ENCODE data around the gene MMP24.
"Not testable (repeated sequence)": the region's sequence is repeated elsewhere in the genome, so short reads cannot be mapped to it uniquely, and the experiment has no call there.

The MMP24 gene

DNA sequence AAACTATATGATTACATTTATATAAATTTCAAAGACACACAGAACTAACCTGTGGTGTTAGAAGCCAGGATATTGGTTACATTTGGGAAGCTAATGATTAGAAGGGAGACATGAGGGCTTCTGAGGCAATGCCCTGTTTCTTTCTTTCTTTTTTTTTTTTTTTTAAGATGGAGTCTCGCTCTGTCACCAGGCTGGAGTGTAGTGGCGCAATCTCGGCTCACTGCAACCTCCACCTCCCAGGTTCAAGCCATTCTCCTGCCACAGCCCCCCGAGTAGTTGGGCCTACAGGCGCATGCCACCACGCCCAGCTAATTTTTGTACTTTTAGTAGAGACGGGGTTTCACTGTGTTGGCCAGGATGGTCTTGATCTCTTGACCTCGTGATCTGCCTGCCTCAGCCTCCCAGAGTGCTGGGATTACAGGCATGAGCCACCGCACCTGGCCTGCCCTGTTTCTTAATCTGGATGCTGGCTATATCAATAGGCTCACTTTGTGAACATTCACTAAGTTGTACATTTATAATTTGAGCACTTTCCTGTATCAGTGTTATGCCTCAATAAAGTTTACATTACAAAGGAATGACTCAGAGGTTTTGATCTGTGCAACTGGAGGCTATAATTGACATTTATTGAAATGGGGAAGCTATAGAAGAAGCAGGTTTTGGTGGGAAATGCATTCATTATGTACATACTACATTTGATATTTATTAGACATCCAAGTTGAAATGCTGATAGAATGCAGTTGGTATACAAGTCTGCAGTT, 33.3 kb upstream of the MMP24 start:
- H3K27me3 ChIP-seq (ENCODE audit: control insufficient read depth, insufficient read depth, low read length); H3K27ac ChIP-seq (ENCODE audit: low read length); H3K4me1 ChIP-seq (ENCODE audit: control insufficient read depth, low read depth, low read length); H3K36me3 ChIP-seq (ENCODE audit: control insufficient read depth, low read depth, low read length); H3K9ac ChIP-seq (ENCODE audit: low read length); H3K4me3 ChIP-seq (ENCODE audit: low read length): not testable (repeated sequence)
- peaks cover 17% of the 10 kb centered on the region for H3K9me3 ChIP-seq (ENCODE audit: control insufficient read depth, low read depth, low read length)

DNA sequence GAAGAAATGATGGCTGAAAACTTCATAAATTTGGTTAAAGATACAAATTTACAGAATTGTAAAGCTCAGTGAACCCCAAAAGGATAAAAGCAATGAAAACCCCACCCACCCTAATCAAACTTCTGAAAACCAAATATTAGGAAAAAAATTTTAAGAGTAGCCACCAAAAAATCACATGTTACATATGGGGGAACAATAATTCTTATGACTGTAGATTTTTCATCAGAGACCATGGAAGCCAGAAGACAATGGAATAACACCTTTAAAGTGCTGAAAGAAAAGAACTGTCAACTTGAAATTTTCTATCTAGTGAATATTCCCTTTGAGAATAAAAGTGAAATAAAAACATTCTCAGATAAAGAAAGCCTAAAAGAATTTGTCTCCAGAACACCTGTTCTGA, 30.2 kb upstream of the MMP24 start:
- no peaks in the 10 kb centered on the region for H3K36me3 ChIP-seq (ENCODE audit: control insufficient read depth, low read depth, low read length)
- no peak overlapping the region for H3K9ac ChIP-seq (ENCODE audit: low read length)
- peaks cover 5% of the 10 kb centered on the region for H3K4me1 ChIP-seq (ENCODE audit: control insufficient read depth, low read depth, low read length)
- no peak overlapping the region for H3K4me3 ChIP-seq (ENCODE audit: low read length)
- peaks cover 21% of the 10 kb centered on the region for H3K9me3 ChIP-seq (ENCODE audit: control insufficient read depth, low read depth, low read length)
- H3K27me3 ChIP-seq (ENCODE audit: control insufficient read depth, insufficient read depth, low read length): no peaks in the 10 kb centered on the region
- no peak overlapping the region for H3K27ac ChIP-seq (ENCODE audit: low read length)

DNA sequence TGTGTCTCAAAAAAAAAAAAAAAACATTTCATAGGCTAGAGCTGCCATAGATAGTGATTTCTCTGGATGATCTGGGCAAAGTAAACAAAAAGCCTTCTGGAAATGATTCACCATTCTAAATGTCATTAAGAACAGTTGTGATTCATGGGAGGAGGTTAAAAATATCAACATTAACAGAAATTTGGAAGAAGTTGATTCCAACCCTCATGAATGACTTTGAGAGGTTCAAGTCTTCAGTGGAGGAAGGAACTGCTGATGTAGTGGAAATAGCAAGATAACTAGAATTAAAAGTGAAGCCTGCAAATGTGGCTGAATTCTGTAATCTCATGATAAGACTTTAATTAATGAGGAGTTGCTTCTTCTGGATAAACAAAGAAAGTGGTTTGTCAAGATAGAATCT, 26.8 kb upstream of the MMP24 start:
- no peaks in the 10 kb centered on the region for H3K4me1 ChIP-seq (ENCODE audit: control insufficient read depth, low read depth, low read length)
- peaks cover 21% of the 10 kb centered on the region for H3K9me3 ChIP-seq (ENCODE audit: control insufficient read depth, low read depth, low read length)
- H3K36me3 ChIP-seq (ENCODE audit: control insufficient read depth, low read depth, low read length): no peaks in the 10 kb centered on the region
- no peak overlapping the region for H3K27ac ChIP-seq (ENCODE audit: low read length)
- no peak overlapping the region for H3K9ac ChIP-seq (ENCODE audit: low read length)
- no peak overlapping the region for H3K4me3 ChIP-seq (ENCODE audit: low read length)
- H3K27me3 ChIP-seq (ENCODE audit: control insufficient read depth, insufficient read depth, low read length): no peaks in the 10 kb centered on the region

DNA sequence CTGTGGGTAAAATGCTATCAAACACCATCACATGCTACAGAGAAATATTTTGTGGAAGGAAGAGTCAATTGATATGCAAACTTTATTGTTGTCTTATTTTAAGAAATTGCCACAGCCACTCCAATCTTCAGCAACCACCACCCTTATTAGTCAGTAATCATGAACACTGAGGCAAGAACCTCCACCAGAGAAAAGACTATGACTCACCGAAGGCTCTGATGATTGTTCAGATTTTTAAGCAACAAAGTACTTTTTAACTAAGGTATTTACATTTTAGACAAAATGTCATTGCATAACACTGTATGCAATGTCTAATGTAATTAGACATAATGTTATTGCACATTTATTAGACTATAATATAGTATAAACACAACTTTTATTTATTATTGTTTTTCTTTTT, 26.2 kb upstream of the MMP24 start:
- Histone ChIP-seq H3K27me3 (ENCODE audit: control insufficient read depth, insufficient read depth, low read length) (no peaks in the 10 kb centered on the region), H3K4me3 (ENCODE audit: low read length) (no peak overlapping the region), H3K9me3 (ENCODE audit: control insufficient read depth, low read depth, low read length) (peaks cover 21% of the 10 kb centered on the region), H3K27ac (ENCODE audit: low read length) (no peak overlapping the region), H3K9ac (ENCODE audit: low read length) (no peak overlapping the region), H3K36me3 (ENCODE audit: control insufficient read depth, low read depth, low read length) (no peaks in the 10 kb centered on the region), H3K4me1 (ENCODE audit: control insufficient read depth, low read depth, low read length) (no peaks in the 10 kb centered on the region)

DNA sequence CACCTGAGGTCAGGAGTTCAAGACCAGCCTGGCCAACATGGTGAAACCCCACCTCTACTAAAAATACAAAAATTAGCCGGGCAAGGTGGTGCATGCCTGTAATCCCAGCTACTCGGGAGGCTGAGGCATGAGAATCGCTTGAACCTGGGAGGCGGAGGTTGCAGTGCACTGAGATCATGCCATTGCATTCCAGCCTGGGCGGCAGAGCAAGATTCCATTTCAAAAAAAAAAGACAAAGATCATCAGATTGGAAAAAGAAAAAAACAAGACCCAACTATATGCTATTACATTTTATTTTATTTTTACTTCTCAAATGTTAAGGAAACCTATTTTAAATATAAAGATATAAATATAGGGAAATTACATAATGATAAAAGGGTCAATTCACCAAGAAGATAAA, 25.0 kb upstream of the MMP24 start:
- H3K27ac ChIP-seq (ENCODE audit: low read length); H3K27me3 ChIP-seq (ENCODE audit: control insufficient read depth, insufficient read depth, low read length); H3K9ac ChIP-seq (ENCODE audit: low read length); H3K4me1 ChIP-seq (ENCODE audit: control insufficient read depth, low read depth, low read length); H3K36me3 ChIP-seq (ENCODE audit: control insufficient read depth, low read depth, low read length); H3K4me3 ChIP-seq (ENCODE audit: low read length): not testable (repeated sequence)
- peaks cover 17% of the 10 kb centered on the region for H3K9me3 ChIP-seq (ENCODE audit: control insufficient read depth, low read depth, low read length)

DNA sequence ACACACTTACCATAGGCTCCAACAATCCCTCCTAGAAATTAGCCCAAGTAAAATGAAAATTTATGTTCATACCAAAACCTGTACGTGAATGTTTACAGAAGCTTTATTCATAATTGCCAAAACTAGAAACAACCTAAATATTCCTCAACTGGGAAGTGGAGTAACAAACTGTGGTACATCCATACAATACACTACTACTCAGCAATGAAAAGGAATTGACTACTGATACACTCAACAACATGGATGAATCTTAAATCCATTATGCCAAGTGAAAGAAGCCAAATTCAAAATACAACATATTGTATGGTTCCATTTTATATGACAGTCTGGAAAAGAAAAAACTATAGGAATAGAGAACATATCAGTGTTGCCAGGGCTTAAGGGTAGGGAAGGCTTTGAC, 19.7 kb upstream of the MMP24 start:
- H3K9me3 ChIP-seq (ENCODE audit: control insufficient read depth, low read depth, low read length): no peaks in the 10 kb centered on the region
- no peak overlapping the region for H3K27ac ChIP-seq (ENCODE audit: low read length)
- H3K36me3 ChIP-seq (ENCODE audit: control insufficient read depth, low read depth, low read length): no peaks in the 10 kb centered on the region
- H3K9ac ChIP-seq (ENCODE audit: low read length): no peak overlapping the region
- H3K4me3 ChIP-seq (ENCODE audit: low read length): no peak overlapping the region
- H3K4me1 ChIP-seq (ENCODE audit: control insufficient read depth, low read depth, low read length): no peaks in the 10 kb centered on the region
- no peaks in the 10 kb centered on the region for H3K27me3 ChIP-seq (ENCODE audit: control insufficient read depth, insufficient read depth, low read length)

DNA sequence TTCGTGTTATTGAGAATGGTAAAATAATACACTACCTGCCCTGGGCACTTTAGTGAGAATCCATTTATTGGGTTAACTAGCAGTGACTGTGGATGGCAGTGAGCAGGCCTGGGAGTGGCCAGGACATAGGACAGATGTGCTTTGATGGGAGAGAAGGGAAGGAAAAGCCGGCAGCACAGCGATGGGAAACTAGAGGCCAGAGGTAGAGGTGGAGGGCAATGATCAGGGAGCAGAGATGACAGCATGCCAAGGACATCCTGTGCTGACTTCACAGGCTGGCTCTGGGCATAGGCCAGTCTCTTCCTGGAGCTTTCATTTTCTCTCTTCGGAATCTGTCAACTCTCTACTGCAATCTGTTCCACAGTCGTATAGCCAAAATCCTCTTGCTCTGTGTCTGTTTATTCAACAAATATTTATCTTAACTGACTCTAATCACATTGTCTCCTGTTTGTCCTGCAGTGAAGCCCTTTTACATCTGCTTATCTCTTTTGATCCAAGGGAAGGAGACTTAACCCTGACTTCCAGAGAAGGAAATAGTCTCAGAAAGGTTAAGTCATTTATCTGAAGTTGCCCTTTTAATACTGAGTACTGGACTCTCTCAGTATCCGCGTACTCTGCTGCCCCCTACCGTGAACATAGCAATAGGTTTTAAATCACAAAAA, 18.4 kb upstream of the MMP24 start:
- Histone ChIP-seq H3K9ac (ENCODE audit: low read length) (no peak overlapping the region), H3K9me3 (ENCODE audit: control insufficient read depth, low read depth, low read length) (no peaks in the 10 kb centered on the region), H3K4me1 (ENCODE audit: control insufficient read depth, low read depth, low read length) (no peaks in the 10 kb centered on the region), H3K27me3 (ENCODE audit: control insufficient read depth, insufficient read depth, low read length) (no peaks in the 10 kb centered on the region), H3K4me3 (ENCODE audit: low read length) (no peak overlapping the region), H3K27ac (ENCODE audit: low read length) (no peak overlapping the region), H3K36me3 (ENCODE audit: control insufficient read depth, low read depth, low read length) (no peaks in the 10 kb centered on the region)

DNA sequence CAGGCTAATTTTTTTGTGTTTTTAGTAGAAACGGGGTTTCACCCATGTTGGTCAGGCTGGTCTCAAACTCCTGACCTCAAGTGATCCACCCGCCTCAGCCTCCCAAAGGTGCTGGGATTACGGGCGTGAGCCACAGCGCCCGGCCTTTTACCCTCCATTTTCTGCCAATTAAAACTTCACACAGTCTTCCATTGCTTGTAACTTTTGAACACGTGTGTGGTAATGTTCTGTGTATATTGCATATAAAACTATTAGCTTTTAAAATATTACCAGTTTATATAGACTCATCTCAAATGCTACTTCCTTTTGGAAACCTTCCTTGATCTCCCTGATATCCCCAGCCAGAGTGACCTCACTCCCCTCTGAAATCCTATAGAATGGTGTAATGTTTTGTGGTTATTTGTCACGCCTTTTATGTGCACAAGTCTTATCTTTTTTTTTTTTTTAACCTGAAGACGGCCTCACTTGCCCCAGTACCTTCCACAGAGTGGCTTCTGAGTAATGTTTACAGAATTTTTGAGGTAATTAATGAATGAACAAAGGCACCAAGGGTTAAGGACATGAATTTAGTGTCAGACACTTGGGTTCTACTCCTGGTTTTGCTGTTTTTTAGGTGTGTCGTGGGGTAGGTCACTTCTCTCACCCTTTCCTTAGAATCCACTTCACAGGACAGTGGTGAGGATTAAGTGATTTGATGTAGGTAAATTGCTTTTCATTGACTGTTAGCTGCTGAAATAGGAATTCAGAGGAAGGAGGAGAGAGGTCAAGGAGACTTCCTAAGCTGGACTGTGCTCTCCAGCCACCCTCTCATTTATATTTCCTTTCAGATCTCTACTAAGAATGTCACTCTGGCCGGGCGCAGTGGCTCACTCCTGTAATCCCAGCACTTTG, 11.2 kb upstream of the MMP24 start:
- no peak overlapping the region for H3K9ac ChIP-seq (ENCODE audit: low read length)
- H3K36me3 ChIP-seq (ENCODE audit: control insufficient read depth, low read depth, low read length): no peaks in the 10 kb centered on the region
- H3K4me3 ChIP-seq (ENCODE audit: low read length): no peak overlapping the region
- no peak overlapping the region for H3K27ac ChIP-seq (ENCODE audit: low read length)
- H3K4me1 ChIP-seq (ENCODE audit: control insufficient read depth, low read depth, low read length): no peaks in the 10 kb centered on the region
- no peaks in the 10 kb centered on the region for H3K27me3 ChIP-seq (ENCODE audit: control insufficient read depth, insufficient read depth, low read length)
- H3K9me3 ChIP-seq (ENCODE audit: control insufficient read depth, low read depth, low read length): no peaks in the 10 kb centered on the region

DNA sequence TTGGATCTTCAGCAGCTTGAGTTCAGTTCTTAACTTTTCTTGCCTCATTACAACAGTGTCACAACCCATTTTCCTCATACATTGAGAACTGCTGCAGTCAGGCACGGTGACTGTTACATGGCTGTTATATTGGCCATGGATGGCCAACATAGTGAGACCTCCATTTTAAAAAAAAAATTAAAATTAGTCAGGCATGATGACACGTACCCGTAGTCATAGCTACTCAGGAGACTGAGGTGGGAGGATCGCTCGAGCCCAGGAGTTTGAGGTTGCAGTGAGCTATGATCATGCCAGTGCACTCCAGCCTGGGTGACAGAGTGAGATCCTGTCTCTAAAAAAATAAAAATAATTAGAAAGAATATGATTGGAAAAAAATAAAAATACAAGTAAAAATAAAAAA, 9.9 kb upstream of the MMP24 start:
- Histone ChIP-seq H3K36me3 (ENCODE audit: control insufficient read depth, low read depth, low read length) (no peaks in the 10 kb centered on the region), H3K9me3 (ENCODE audit: control insufficient read depth, low read depth, low read length) (no peaks in the 10 kb centered on the region), H3K27me3 (ENCODE audit: control insufficient read depth, insufficient read depth, low read length) (no peaks in the 10 kb centered on the region), H3K9ac (ENCODE audit: low read length) (no peak overlapping the region), H3K4me1 (ENCODE audit: control insufficient read depth, low read depth, low read length) (peaks cover 4% of the 10 kb centered on the region), H3K4me3 (ENCODE audit: low read length) (no peak overlapping the region), H3K27ac (ENCODE audit: low read length) (no peak overlapping the region)

DNA sequence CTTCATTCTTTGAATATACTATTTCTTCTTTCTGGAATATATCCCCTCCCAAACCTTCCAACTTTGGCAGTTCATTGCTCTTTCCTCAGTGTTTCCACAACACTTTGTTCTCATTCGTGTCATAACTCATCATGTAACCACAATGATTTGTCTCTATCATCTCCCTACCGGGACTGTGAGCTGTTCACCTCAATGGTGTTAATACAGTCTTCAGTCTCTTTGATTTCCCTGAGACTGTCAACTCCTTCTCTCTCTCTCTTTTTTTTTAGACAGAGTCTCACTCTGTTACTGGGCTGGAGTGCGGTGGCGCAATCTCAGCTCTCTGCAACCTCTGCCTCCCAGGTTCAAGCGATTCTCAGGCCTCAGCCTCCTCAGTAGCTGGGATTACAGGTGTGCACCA, 2.5 kb upstream of the MMP24 start:
- Histone ChIP-seq H3K27me3 (ENCODE audit: control insufficient read depth, insufficient read depth, low read length) (peaks cover 38% of the 10 kb centered on the region), H3K36me3 (ENCODE audit: control insufficient read depth, low read depth, low read length) (no peaks in the 10 kb centered on the region), H3K9ac (ENCODE audit: low read length) (no peak overlapping the region), H3K4me1 (ENCODE audit: control insufficient read depth, low read depth, low read length) (peaks cover 19% of the 10 kb centered on the region), H3K27ac (ENCODE audit: low read length) (no peak overlapping the region), H3K4me3 (ENCODE audit: low read length) (no peak overlapping the region), H3K9me3 (ENCODE audit: control insufficient read depth, low read depth, low read length) (no peaks in the 10 kb centered on the region)

DNA sequence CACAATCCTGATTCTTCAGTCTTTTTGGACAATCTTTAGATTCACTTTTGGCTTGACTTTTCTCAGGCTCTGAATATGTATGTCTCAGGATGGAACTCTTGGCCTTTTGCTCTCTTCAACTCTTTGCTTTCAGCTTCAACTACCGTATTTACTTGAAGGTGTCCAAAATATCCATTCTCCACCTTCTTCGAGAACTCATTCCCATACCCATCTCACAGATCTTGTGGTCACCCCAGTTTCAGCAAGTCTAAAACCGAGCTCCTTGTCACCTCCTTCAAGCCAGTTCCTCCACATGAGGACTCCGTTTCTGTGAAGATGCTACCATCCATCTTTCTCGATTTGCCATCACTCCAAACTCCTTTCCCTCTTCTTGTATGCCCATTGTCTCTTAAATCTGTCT, 2.0 kb upstream of the MMP24 start:
- Histone ChIP-seq H3K9ac (ENCODE audit: low read length) (no peak overlapping the region), H3K4me1 (ENCODE audit: control insufficient read depth, low read depth, low read length) (peaks cover 19% of the 10 kb centered on the region), H3K36me3 (ENCODE audit: control insufficient read depth, low read depth, low read length) (no peaks in the 10 kb centered on the region), H3K27ac (ENCODE audit: low read length) (no peak overlapping the region), H3K27me3 (ENCODE audit: control insufficient read depth, insufficient read depth, low read length) (peaks cover 38% of the 10 kb centered on the region), H3K9me3 (ENCODE audit: control insufficient read depth, low read depth, low read length) (no peaks in the 10 kb centered on the region), H3K4me3 (ENCODE audit: low read length) (no peak overlapping the region)

All from iPS-18a (cell line).